Measurements from ENCODE around the gene WLS.

The WLS gene

GRCh38 chr1:68228851-68229250, 3.5 kb downstream of the WLS start:
- DNase-seq (ENCODE audit: low read depth in 2 of 2, low spot score in 1 of 2) = no peak

DNA sequence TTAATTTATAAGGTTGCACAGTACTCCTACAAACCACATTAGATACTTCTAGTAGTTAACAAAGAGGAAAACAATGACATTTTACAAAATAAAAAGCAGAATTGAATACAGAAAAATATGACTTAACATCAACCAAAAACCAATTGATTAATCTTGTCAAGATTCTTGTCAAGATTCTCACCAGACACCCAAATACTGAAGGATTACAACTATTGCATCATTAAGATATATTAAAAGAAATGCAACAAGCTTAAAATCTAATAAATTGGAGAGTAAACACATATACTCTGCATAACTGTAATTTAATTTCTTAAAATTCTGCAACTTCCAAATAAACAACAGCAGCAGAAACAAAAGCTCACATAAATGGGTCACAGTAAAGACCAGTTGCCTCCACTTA, 4.7 kb downstream of the WLS start:
- no peak for DNase-seq (ENCODE audit: low read depth in 2 of 2, low spot score in 1 of 2)

- DNase-seq (ENCODE audit: low read depth in 2 of 2, low spot score in 1 of 2) = no peak
These were observed 6.5 kb downstream of the WLS start for GRCh38 chr1:68225781-68226180.

DNA sequence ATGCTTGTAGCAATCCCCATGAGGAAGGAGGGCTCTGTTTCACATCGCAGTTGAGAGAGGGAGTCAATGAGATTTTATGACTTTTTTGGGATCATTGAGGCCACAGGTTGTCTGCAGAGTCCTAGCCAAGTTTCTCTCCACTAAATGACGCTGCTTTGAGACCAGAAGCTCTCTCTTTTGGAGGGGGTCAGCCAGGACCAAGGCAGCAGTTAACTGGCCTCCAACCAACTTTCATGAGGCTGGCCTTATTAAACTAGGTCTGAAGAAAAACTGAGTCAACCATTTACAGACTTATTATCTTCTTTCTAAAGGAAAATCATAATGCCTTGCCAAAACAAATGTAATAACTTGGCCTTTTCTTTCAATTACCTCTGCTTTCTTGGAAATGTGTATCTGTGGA, 8.6 kb downstream of the WLS start:
- DNase-seq (ENCODE audit: low read depth in 2 of 2, low spot score in 1 of 2) = no peak

DNA sequence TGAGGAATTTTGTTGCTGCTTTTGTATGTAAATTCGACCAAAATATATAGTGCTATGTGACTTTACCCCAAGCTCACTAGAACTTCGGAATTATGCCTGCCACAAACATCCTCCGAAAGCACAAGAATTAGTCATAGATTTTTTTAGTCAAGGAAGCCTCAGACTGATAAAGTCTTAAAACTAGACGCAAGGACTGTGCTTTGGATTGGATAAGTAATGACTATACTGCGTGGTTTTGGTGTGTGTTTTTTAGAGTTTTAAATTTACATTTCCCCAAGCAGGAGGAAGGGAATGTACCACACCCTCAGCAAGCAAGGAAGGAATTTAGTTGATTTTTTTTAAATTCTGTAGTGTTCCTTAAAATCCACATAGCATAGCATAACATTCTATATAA, 10.3 kb downstream of the WLS start:
- no peak for DNase-seq (ENCODE audit: low read depth in 2 of 2, low spot score in 1 of 2)

GRCh38 chr1:68221001-68221979, 11.0 kb downstream of the WLS start:
- DNase-seq (ENCODE audit: low read depth in 2 of 2, low spot score in 1 of 2) = no peak

- no peak for DNase-seq (ENCODE audit: low read depth in 2 of 2, low spot score in 1 of 2)
These were observed 11.9 kb downstream of the WLS start for GRCh38 chr1:68220420-68220819.

- DNase-seq (ENCODE audit: low read depth in 2 of 2, low spot score in 1 of 2) = no peak
These were observed 13.8 kb downstream of the WLS start for GRCh38 chr1:68218490-68218889.

GRCh38 chr1:68217618-68218017, 14.7 kb downstream of the WLS start:
- DNase-seq (ENCODE audit: low read depth in 2 of 2, low spot score in 1 of 2) = no peak

DNA sequence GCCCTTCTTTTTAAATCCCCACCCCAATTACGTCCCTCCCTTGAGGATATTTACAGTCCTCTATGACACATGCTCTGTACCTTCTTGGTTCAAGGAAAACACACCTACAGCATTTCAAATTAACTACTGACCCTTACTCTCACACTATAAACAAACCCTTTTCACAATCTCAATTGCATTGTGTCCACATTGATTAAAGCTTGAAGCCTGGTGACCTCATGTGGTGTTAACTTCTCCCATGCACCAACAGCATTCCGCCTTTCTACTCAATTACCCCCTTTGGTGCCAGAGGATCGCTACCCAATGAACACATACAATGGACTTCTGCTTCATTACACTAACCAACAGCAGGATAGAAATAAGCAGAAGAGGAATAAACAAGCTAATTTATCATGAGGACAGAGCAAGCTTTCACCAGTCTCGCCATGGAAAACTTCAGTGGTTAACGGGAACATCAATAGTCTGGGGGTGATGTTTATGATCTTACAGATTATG, 15.2 kb downstream of the WLS start:
- DNase-seq (ENCODE audit: low read depth in 2 of 2, low spot score in 1 of 2) = no peak

- no peak for DNase-seq (ENCODE audit: low read depth in 2 of 2, low spot score in 1 of 2)
These were observed 16.1 kb downstream of the WLS start for GRCh38 chr1:68216089-68216772.

DNA sequence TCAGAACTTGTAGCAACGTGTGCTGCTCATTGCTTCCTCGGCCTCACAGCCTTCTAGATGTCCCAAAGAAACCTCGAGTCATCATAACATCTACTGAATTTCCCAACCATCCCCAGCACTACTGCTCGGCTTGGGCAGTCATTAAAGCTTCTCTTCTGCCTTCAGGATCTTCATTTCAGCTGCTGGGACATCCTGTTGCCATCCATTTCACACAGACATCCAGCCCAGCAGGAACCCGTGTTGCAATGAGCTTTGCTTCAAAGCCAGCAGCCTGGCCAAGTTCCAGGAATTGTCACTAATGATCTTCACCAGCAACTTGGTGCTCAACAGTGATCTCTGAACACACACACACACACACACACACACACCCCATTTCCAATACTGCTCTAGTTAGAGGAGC, 18.5 kb downstream of the WLS start:
- DNase-seq (ENCODE audit: low read depth in 2 of 2, low spot score in 1 of 2) = no peak

- no peak for DNase-seq (ENCODE audit: low read depth in 2 of 2, low spot score in 1 of 2)
These were observed 20.5 kb downstream of the WLS start for GRCh38 chr1:68211761-68212380.

DNA sequence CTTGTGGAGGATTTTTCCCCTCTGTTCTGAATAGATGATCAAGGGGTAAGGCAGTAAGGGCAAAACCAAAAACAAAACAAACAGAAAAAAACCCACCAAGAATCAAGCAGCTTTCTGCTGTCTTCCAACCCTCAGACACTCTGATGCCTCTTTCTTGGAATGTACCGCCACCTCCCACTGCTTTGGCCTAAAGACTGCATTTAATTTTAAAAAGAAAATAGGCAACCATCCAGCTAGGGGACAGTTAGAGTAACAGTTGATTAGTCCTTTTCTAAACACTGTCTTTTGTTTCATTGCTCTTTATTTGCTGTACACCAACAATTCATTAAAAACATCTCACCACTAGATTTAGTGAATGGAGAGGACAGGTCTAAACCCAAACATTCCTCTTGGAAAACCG, 21.5 kb downstream of the WLS start:
- DNase-seq (ENCODE audit: low read depth in 2 of 2, low spot score in 1 of 2) = no peak

GRCh38 chr1:68210027-68210426, 22.3 kb downstream of the WLS start:
- DNase-seq (ENCODE audit: low read depth in 2 of 2, low spot score in 1 of 2) = no peak

- DNase-seq (ENCODE audit: low read depth in 2 of 2, low spot score in 1 of 2) = no peak
These were observed 25.3 kb downstream of the WLS start for GRCh38 chr1:68206848-68207689.

DNA sequence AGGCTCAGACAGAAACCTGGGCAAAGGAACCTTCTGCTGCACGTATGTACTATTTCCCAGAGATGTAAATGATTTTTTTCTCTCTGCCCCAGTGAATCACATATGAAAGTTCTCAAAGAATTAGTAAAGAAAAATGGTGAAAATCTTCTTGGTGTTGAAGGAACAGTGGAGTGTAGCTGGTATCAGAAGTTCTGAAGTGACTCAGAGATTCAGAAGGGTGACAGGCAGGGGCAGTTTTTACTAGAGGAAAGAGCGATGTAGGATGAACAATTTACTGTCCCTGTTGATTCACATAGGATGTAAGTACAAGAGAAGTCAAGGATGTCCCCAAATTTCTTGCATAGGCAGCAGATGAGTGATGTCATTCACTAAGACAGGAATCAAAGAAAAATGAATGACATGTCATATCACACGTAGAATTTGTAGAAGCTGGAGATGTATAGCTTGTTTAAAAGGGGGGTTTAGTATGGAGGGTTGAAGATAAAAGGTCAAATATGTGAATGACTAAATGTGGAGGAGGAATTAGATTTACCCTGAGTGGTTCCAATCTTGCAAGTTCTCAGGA, 26.4 kb downstream of the WLS start:
- DNase-seq (ENCODE audit: low read depth in 2 of 2, low spot score in 1 of 2) = no peak

- DNase-seq (ENCODE audit: low read depth in 2 of 2, low spot score in 1 of 2) = no peak
These were observed 27.2 kb downstream of the WLS start for GRCh38 chr1:68204977-68205630.

GRCh38 chr1:68202239-68202832, 30.0 kb downstream of the WLS start:
- DNase-seq (ENCODE audit: low read depth in 2 of 2, low spot score in 1 of 2) = no peak

All from stimulated activated CD8-positive, alpha-beta memory T cell treated with anti-CD3 and anti-CD28 coated beads, Interleukin-4, amount 100 ng/mL, for 4 hours (primary cell).